A673 (cell line): ENCODE measurements around the gene BTF3L4. TPM values are rescaled to one million over a fixed set of nuclear protein-coding genes. Genes with fewer than 3 reads are reported as not detected.

Experiments used
- BruUV-seq: library from RNA; stranded (reverse); fragments of 400-500 nt; replicated peaks from 2 replicates; lab custom pipeline; 2021; lab: Mats Ljungman, UMichigan
- CTCF ChIA-PET: fragments of 300-600 bp; sonication (Branson Sonifier 250); formaldehyde crosslinking; loops from one replicate; lab custom pipeline; 2022; ENCODE audit warnings: antibody characterized with exemption; lab: Charles Lee
- POLR2A ChIA-PET: fragments of 300-600 bp; sonication (Branson Sonifier 250); formaldehyde crosslinking; loops from one replicate; lab custom pipeline; 2022; ENCODE audit warnings: antibody characterized with exemption; ENCODE audit not compliant: low non-redundant PET; lab: Charles Lee
- DNase-seq: peaks from one replicate; pipeline ENCODE4 v3.0.0-alpha.2; 2015; ENCODE audit warnings: low spot score
- H3K27ac ChIP-seq: fragments of 200-600 bp; sonication (generic); 2 replicates; pipeline ENCODE4 v1.5.1; 2016; ENCODE audit warnings: mixed run types, low read depth, mild to moderate bottlenecking, mixed read lengths, antibody characterized with exemption, low read length; ENCODE audit not compliant: poor library complexity, severe bottlenecking
- H3K27me3 ChIP-seq: fragments of 200-600 bp; sonication (generic); replicated peaks from 2 replicates; pipeline ENCODE4 v1.6.1; 2017; ENCODE audit warnings: mixed run types, low read depth, mild to moderate bottlenecking, mixed read lengths, antibody characterized with exemption, low read length; ENCODE audit not compliant: insufficient read depth, poor library complexity
- H3K36me3 ChIP-seq: fragments of 200-600 bp; sonication (generic); 2 replicates; pipeline ENCODE4 v1.6.1; 2016; ENCODE audit warnings: mixed run types, mild to moderate bottlenecking, mixed read lengths, antibody characterized with exemption, low read length; ENCODE audit not compliant: insufficient read depth, poor library complexity, severe bottlenecking
- H3K4me1 ChIP-seq: fragments of 200-600 bp; sonication (generic); 2 replicates; pipeline ENCODE4 v1.6.1; 2017; ENCODE audit warnings: mixed run types, mild to moderate bottlenecking, mixed read lengths, antibody characterized with exemption, low read length; ENCODE audit not compliant: insufficient read depth, poor library complexity, severe bottlenecking
- H3K4me3 ChIP-seq: fragments of 200-600 bp; sonication (generic); 2 replicates; pipeline ENCODE4 v1.5.1; 2016; ENCODE audit warnings: low read depth, mixed run types, mild to moderate bottlenecking, mixed read lengths, low read length; ENCODE audit not compliant: poor library complexity, severe bottlenecking
- H3K9me3 ChIP-seq: fragments of 200-600 bp; sonication (generic); 2 replicates; pipeline ENCODE4 v1.6.1; 2016; ENCODE audit warnings: mixed run types, low read depth, mild to moderate bottlenecking, mixed read lengths, antibody characterized with exemption, low read length; ENCODE audit not compliant: poor library complexity, severe bottlenecking
- CTCF ChIP-seq: fragments of 300-800, 200-600 bp; sonication (generic); conservative IDR thresholded peaks from 2 replicates; pipeline ENCODE4 v1.5.1; 2017; ENCODE audit warnings: low read depth, mild to moderate bottlenecking, antibody characterized with exemption, low read length, moderate library complexity, mixed read lengths
- EZH2 ChIP-seq: fragments of 200-600 bp; sonication (generic); IDR thresholded peaks from 2 replicates; pipeline ENCODE4 v1.6.1; 2017; ENCODE audit warnings: borderline replicate concordance, low read depth, mild to moderate bottlenecking, mixed read lengths, antibody characterized with exemption, low read length; ENCODE audit not compliant: poor library complexity, severe bottlenecking
- intact Hi-C: fragments of 100-400 bp; cut with micrococcal nuclease; formaldehyde crosslinking; loops from one replicate; pipeline ENCODE4 v1.10.0; 2022; ENCODE audit not compliant: unreplicated experiment
- total RNA-seq: library from RNA; stranded (reverse); gene quantifications from 2 replicates; pipeline ENCODE4 v1.2.3, GENCODE V29; 2021

The BTF3L4 gene
- total RNA-seq, 1 experiment from 2014 or later = 87.0 TPM

GRCh38 chr1:52060822-52061221 is 4.7 kb downstream of the BTF3L4 start:
- peaks cover 21% of the 10 kb centered on the region for H3K4me1 ChIP-seq
- ChIA-PET POLR2A (interaction anchor here (0.5 kb wide), 1 partner anchor 494 kb away, joined by 3 read pairs; no protein-coding TSS in a partner anchor), CTCF (no interaction called here)
- H3K27ac ChIP-seq = no peak overlapping the region
- DNase-seq = no peak
- no TSS peak for BruUV-seq
- no peaks in the 10 kb centered on the region for H3K9me3 ChIP-seq
- intact Hi-C loops = no loop called here
- peaks cover 56% of the 10 kb centered on the region for H3K36me3 ChIP-seq
- H3K4me3 ChIP-seq = no peak overlapping the region
- TF ChIP-seq CTCF (no peak), EZH2 (no peak)
- H3K27me3 ChIP-seq = no peaks in the 10 kb centered on the region

- CTCF ChIA-PET = no interaction called here
- Histone ChIP-seq H3K4me1 (peaks cover 10% of the 10 kb centered on the region), H3K27me3 (no peaks in the 10 kb centered on the region), H3K9me3 (no peaks in the 10 kb centered on the region), H3K36me3 (peaks cover 75% of the 10 kb centered on the region), H3K27ac (no peak overlapping the region), H3K4me3 (no peak overlapping the region)
- no peak for DNase-seq
- POLR2A ChIA-PET = no interaction called here
- intact Hi-C loops = no loop called here
- BruUV-seq = no TSS peak
- TF ChIP-seq CTCF (no peak), EZH2 (no peak)
Measured at GRCh38 chr1:52063192-52063591, 7.1 kb downstream of the BTF3L4 start.

- H3K36me3 ChIP-seq = peaks cover 50% of the 10 kb centered on the region
- BruUV-seq = no TSS peak
- no peaks in the 10 kb centered on the region for H3K9me3 ChIP-seq
- intact Hi-C loops = no loop called here
- CTCF ChIA-PET = no interaction called here
- TF ChIP-seq EZH2 (no peak), CTCF (no peak)
- no peak overlapping the region for H3K27ac ChIP-seq
- POLR2A ChIA-PET = interaction anchor here (0.5 to 0.6 kb wide), 2 partner anchors 14 to 729 kb away, joined by 3 to 11 read pairs; no protein-coding TSS in a partner anchor
- H3K27me3 ChIP-seq = no peaks in the 10 kb centered on the region
- DNase-seq = no peak
- no peak overlapping the region for H3K4me3 ChIP-seq
- H3K4me1 ChIP-seq = no peaks in the 10 kb centered on the region
Measured at GRCh38 chr1:52070704-52071103, 14.6 kb downstream of the BTF3L4 start.
